GM18909 (cell line): ENCODE results near the gene TEX13D.

Experiments
- ATAC-seq: cut with Tn5 transposase; IDR thresholded peaks from one replicate; pipeline ENCODE4 v1.9.1; 2021; ENCODE audit warnings: mild to moderate bottlenecking; ENCODE audit not compliant: unreplicated experiment, poor library complexity

Gene TEX13D

GRCh38 chrX:124347242-124347641 lies 14.8 kb downstream of the TEX13D start:
- no peak for ATAC-seq

GRCh38 chrX:124348182-124348581 lies 15.7 kb downstream of the TEX13D start:
- ATAC-seq = no peak

- no peak for ATAC-seq
These were observed 16.5 kb downstream of the TEX13D start for GRCh38 chrX:124348885-124349453.

- ATAC-seq = no peak
These were observed 22.2 kb downstream of the TEX13D start for GRCh38 chrX:124354648-124355047.

GRCh38 chrX:124358800-124359383 lies 26.4 kb downstream of the TEX13D start:
- peak; percentile 69 for ATAC-seq

GRCh38 chrX:124362072-124362471 lies 29.6 kb downstream of the TEX13D start:
- no peak for ATAC-seq

GRCh38 chrX:124362761-124363160 lies 30.3 kb downstream of the TEX13D start:
- ATAC-seq = no peak

GRCh38 chrX:124369722-124370121 lies 37.3 kb downstream of the TEX13D start:
- no peak for ATAC-seq

GRCh38 chrX:124373348-124373747 lies 40.9 kb downstream of the TEX13D start:
- ATAC-seq = no peak

- ATAC-seq = no peak
These were observed 46.2 kb downstream of the TEX13D start for GRCh38 chrX:124378643-124379042.

GRCh38 chrX:124383354-124383753 lies 50.9 kb downstream of the TEX13D start:
- no peak for ATAC-seq

- ATAC-seq = no peak
These were observed 53.9 kb downstream of the TEX13D start for GRCh38 chrX:124386401-124386800.
